WTC11 (cell line): ENCODE data around the gene TMEM41B.

Source experiments
- CTCF ChIP-seq: fragments of 200-600 bp; IDR thresholded peaks from 2 replicates; pipeline ENCODE4 v1.8.0; 2022; ENCODE audit warnings: antibody characterized with exemption
- EMX1 ChIP-seq: fragments of 250-450 bp; sonication (Bioruptor Pico); IDR thresholded peaks from 2 replicates; pipeline ENCODE4 v1.8.0; 2021; ENCODE audit warnings: mild to moderate bottlenecking
- RELA ChIP-seq: sonication (generic); formaldehyde crosslinking; IDR thresholded peaks from 2 replicates; pipeline ENCODE4 v1.8.1; 2022; ENCODE audit warnings: missing genetic modification reagents, mild to moderate bottlenecking, borderline replicate concordance

GRCh38 chr11:9304178-9304577 is 10.2 kb downstream of the TMEM41B start:
- no peak for TF ChIP-seq CTCF
- no peak for TF ChIP-seq EMX1
- no peak for TF ChIP-seq RELA (CRISPR knock-in tag)
